NK-92 treated with Interleukin-12 subunit alpha and Interleukin-12 subunit beta, amount 100 ng/mL, for 24 hours (cell line): ENCODE results near the gene KCNMA1.

ENCODE experiments used
- DNase-seq: peaks from one replicate; lab custom pipeline; 2025; lab: John Stamatoyannopoulos, UW

The KCNMA1 gene

DNA sequence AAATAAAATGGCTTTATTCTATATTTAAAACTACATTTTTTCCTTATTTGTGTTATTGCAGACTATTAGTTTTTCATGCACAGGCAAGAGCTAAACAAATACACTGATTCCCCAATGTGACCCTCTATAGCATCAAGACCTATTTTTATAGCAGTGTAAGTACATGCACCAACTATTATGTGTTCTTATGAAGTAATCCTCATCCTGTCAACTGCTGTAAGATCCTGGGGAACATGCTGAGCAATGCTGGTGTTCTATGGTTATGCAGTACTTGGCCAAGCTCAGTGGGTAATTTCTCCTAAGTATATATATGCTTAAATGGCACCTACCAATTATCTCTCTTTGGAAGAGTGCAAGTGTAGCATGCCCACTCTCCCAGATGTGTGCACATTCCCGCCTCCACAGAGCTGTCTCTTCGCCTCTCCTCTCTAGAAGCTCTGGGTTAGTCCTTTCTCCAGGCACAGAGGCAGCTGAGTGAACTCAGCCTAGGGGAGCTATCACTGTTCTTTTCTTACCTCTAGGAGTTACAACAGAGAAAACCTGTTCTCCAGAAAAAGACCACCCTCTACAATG is 428.8 kb downstream of the KCNMA1 start:
- no peak for DNase-seq

DNA sequence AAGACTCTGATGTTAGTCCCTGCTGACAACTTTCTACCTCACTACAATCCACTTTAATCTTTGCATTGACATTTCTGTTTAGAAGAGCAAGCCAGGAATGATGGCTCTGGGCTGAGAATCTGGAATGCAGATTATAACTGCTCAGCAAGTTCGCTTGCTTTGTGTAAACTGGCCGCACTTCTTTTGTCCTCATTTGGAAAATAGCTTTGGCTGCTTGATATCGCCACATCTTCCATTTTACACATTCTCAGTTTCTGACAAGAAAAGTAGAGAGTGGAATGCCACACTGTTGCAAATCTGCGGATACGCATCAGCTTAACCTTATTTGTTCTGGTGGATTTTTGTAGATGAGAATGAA is 429.8 kb downstream of the KCNMA1 start:
- no peak for DNase-seq

DNA sequence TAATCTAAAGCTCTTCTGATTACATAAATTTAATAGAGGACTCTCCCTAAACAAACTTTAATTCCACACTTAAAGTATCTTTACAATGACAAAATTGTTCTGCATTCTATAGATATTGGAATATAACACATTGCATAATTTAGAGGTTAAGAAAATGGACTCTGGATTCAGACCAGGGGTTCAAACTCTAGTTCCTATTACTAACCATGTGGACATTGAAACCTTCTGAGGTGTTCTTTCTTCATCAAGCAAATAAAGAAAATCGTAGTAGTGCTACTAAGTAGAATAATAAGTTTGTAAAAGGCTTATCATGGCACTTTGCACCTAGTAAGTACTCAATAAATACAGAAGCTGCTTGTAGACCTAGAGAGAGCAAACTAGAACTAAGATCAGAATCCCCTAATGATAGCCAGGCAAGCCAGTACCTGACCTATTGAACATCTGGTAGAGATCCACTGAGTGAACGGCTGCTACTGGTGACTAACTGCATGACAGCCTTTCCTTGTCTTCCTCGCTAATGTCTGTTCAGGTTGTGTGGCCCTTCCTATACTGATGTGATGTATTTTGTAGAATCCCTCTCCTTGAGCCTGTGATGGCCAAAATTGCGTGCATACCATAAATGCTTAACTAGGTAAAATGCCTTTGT is 430.3 kb downstream of the KCNMA1 start:
- no peak for DNase-seq

DNA sequence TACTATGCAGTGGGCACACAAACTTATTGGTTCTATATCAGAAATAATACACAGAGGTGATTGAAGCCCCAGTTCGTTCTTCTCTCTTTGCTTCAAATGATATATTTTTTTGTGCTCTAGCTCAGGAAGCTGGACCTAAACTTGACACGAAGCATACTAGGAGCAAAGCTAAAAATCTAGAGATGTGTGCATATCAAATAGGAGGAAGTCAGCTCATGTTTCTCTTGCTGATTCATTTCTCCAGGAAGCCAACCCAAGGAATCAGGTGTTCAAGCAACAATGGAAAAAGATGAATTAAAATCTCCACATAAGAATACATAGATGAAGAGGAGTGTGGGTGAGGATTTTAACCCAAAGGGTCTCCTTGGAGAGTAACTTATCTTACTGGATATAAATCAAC is 432.5 kb downstream of the KCNMA1 start:
- no peak for DNase-seq

DNA sequence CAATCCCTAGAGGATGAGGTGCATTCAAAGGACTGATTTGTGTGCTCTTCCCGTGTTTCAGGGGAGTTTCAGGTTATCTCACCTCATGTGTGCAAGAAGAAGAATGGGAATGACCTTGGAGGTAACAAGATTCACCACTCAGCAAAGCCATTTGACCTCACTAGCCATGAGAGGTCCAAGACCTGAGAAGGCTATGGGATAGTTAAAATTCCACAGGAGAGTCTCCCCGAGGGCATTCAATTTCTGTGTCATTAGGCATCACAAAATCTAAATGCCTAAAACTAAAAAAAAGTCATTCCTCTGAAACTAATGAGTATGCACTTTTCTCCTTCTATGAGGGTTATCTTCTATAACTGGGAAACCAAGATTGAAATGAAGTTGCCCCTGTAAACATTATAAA is 433.4 kb downstream of the KCNMA1 start:
- no peak for DNase-seq

DNA sequence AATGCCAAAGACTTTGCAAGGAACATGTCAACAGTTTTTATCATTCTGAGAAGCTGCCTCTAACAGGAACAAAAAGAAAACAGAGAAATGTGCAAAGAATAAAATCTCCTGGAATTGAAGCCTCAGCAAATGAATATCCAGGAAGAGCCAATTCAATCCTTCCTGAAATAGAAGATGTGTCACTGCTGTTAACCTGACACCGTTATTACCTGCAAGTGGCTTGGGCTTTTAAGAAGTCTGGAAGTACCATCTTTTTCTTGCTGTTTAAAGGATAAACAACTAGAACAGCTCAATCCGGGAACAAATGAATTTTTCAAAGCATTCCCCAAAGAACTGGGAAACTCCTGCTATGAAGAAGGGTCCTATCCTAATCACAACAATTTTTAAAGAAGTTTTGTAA is 434.8 kb downstream of the KCNMA1 start:
- no peak for DNase-seq

DNA sequence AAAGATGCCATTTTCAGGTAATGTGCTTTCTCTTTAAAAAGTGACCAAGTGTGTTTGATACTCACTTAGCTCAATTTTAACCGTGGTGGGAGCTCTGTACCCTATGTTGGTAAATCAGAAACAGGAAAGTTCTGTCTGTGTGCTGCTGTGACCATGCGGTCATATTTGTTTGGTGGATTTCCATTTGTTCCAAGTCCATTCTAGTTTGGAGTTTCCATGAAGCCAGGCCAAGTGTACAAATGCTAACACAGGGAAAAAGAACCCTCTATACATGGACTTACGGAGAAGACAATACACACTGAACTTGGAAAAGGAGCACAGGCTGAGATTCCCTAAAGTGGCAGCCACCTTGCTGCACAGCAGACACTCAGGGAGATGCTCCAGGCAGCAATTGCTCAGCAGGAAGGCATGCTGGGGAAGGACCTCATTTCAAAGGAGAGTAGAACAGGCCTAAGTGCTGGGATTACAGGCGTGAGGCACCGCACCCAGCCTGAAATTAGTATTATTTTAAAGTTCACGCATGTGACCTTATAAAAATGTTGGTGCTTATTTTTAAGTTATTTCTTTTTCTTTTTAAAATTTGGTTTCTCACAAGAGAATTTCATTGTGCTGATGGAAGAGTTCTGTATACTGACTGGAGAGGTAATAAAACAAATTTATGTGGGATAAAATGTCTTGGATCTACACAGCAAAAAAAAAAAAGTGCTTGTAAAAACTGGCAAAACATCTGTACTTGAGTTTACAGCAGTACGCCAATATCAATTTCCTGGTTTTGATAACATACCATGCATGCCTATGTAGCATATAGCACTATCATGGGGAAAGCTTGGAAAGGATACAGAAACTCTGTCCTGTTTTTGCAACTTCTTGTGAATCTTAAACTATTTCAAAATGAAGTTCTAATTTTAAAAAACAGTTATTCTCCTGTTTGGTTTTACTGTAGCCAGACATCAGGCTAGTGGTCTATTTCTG is 436.2 kb downstream of the KCNMA1 start:
- no peak for DNase-seq

DNA sequence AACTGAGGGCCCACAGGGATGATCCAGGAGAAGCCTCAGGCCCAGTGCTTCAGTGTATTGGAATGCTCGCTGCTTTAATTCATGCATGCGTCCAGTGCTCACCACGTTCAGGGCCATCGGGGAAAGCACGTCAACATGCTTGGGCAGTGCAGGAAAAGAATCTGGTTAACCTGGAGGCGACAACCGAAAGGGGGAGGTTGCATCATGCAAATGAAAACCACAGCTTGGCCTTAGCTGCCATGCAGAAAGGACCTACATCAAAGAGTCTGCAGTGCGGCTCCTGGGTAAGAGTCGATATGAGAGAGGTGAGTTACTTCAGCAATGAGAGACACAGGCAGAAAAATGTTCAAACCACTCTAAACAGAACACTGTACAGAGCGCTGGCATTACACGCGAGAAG is 440.1 kb downstream of the KCNMA1 start:
- no peak for DNase-seq

DNA sequence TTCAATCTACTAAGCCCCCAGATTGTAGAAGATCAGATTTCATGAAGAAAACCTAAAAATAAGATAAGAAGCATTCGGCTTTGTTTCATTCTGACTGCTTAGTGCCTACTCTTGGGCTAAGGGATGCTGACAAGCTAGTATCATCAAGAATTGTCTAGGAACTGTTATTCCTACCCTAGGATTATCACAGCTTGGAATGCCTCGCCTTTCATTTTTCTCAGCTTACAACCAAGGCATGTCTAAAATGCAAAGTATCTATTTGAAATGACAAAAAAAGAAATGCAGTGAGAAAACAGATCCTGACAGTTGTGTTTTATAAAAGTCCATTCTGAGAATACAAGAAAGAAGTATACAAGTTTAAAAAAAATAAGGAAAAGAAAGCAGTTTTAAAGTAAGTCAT is 441.0 kb downstream of the KCNMA1 start:
- no peak for DNase-seq

DNA sequence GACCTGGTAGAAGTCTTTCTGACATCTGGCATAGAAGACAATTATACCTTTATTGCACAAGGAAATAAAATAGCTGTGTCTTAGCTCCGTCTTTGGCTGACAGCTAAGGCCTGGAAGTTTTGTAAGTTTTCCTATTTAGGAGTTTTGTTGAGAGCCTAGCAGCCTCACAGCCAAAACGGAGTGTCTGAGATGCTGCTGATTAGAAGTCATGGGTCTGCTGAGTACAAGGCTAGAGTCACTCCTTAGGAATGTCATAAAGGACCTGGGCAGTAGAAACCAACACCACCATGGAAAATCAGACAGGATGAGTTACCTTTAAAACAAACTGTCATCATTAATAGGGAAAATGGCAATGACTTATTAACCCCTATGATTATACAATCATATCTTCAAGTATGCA is 442.5 kb downstream of the KCNMA1 start:
- DNase-seq = no peak

DNA sequence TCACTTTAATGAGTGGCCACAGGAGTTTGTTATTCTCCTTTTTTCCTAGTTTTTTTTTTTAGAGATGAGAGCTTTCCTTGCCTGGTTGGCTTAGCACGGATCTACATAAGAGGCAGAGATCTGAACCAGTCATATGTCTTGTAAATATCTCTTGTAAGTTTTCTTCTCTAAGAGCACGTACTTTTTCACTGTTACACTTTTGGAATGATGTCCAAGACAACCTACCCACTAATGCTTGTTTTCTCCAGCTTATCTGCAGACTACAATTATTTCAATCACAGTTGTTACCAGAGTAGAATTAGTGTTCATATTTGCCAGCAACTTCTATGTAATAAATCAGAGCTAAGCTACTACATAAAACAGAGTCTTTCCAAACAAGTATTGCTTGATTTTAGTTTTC is 444.6 kb downstream of the KCNMA1 start:
- no peak for DNase-seq

DNA sequence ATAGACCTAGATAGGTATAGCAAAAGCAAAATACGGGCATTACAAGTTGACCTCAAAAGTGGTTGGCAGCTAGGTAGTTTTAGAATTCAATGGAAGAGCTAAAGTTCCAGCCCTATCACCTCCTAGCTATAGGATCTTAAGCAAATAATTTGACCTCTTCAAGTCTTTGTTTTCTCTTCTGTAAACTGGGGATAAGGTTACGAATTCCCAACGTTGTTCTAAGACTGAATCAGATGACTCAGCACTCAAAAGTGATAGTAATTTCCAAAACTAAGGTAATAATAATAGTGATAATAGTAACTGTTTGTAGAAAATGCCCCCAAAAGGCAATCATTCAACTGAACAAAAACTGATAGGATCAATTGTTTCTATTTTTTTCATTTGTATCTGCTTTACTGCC is 445.2 kb downstream of the KCNMA1 start:
- no peak for DNase-seq

DNA sequence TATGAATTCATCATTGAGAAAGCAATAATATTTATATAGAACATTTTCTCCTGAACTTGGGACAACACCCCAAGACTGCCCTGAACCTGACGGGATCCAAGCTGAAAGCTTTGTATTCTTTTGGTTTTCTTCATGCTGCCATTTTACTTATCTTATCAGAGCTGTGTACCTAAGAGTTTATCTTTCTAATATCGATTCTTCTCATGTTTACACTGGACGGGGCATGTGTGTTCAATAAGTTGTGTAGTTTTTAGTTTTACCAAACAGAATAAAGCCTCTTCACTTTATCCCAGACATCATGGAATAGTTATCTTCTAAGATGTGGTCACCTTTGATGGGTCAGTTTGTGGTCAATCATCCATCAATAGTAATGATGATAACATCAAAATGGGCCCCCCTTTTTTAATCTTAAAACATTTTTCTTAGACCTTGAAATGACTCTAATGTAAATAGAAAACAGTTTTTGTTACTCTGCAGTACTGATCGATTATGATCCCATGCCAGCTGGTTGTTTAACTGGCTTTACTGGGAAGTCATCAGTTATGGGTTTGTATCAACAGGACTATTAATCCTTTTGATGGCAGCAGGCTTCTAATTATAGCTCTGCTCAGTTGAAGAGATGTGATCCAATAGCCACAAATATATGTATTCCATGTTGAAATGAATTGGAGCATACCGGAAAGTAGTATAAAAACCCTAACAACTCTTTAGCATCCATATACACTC is 446.1 kb downstream of the KCNMA1 start:
- no peak for DNase-seq

DNA sequence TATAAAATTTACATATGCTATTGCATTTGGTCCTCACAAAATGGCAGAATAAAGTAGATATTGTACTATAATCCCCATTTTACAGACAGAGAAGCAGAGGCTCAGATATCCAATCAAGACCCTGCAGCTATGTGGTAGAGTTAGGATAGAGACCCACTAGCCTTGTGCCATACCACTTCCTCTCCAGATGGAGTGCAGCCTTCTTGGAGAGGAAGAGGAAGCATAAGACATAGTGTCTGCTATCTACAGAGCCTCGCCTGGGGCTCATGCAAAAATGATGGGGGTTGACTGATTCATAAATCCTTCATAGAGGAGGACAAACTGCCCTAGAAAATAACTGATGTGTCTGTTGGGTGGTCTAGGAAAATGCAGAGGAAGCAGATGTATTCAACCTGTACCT is 447.3 kb downstream of the KCNMA1 start:
- no peak for DNase-seq

DNA sequence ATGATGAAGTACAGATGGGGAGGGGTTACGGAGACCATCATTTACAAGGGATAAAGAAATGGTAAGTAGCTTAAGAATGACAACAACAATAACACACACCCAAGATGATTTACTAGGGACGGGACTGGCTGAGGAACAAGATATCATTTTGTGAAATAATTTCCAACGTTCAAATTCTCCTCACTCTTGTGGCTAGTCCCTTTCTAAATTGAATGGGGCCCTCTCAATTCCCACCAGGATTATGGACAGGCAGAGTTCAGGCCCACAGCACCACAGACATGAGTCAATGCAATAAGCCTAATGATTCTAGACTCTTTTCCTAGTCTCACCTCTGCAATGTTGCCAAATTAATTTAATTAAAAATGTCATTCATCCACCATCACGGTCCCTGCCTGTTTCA is 448.1 kb downstream of the KCNMA1 start:
- DNase-seq = no peak

DNA sequence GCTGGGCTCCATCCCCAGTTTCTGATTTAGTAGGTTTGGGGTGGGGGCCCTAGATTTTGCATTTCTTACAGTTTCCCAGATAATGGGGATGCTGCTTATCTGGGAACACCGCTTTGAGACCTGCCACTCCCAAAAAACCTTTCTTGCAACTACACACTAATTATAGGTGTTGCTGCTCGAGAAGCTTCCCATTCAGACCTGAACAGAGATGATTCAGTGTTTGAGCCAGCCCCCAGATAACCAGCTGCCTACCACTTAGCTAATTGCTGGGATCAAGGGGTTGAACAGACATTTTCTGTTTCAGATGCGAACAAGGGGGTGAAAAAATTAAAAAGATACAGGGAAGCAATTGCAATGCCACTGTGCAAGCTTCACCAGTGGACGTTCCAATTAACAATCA is 448.5 kb downstream of the KCNMA1 start:
- DNase-seq = no peak

DNA sequence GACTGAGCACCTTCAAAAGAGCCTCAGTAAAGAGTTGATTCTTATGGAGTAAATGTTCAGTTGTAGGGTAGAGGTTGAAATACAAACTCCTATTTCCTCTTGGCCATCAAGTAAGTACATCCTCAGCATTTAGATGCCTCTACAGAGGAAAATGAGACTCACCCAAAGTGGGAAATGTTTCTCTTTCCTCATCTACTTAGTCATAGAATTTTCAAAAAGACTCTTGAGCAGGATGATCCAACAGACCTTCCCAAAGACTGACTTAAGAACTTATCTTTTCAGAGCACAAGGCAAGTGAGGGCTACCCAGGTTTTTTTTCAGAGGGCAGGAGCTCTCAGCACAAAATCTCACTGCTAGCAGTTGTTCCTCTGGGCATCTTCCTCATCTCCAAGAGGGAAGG is 449.1 kb downstream of the KCNMA1 start:
- no peak for DNase-seq

DNA sequence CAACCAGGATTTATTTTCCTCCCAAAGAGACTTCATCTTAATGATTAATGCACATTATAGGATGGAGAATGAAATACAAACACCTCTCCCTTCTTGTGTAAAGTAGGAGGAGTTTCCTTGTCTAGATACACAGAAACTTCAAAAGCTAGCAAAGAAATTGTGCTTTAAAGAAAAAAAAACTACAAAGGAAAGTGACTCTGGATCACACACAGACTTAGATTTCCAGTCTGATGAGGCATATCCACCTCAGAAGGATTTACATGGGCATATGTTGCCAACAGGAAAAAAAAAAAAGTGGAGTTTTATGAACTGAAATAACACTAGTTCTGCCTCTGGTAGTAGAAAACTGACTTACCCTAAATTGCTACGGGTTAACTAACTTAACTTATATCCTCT is 449.6 kb downstream of the KCNMA1 start:
- no peak for DNase-seq

DNA sequence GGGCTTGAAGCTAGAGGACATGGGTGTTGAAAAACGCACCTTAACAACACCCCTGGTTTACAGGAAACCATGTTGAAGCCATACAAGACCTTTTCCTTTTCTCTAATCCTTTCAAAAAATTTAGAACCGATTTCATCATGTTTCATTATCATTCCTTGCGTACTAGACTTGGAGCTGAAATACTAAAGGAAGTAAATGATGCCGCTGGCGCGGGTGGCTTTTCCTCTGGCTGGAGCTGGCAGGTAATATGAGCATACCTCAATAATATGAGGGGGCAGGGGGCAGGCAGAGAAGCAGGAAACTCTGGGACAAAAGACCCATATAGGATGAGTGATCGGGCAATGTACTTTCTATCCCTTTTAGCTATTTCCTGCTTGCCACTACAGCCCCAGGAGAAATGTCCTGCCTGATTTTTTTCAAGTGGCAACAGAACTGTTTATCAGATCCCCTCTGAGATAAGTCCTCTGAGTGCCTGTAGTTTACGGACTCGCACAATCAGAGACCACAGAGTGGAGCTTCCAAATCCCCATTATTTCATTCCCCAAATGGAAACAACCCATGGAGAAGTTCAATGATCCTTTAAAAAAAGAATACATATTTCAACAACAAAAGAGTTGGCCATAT is 450.1 kb downstream of the KCNMA1 start:
- DNase-seq = no peak

DNA sequence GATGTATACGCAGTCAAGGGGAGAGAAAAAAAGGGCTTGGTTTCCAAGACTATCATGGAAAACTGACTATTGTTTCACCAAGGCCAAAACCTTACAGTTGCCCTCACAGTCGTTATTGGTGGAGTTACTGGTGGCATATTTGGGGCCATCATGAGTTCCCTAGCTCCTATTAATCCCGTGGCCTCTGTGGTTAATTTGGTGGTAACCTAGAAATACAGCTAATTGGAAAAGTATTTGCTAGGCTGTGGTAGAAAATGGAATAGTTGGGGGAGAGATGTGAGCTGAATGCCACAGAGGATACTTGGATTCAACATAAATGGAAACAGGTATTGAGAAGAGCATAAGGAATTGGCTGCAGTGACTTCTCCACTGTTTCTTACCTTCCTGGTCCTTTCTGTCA is 450.7 kb downstream of the KCNMA1 start:
- no peak for DNase-seq

DNA sequence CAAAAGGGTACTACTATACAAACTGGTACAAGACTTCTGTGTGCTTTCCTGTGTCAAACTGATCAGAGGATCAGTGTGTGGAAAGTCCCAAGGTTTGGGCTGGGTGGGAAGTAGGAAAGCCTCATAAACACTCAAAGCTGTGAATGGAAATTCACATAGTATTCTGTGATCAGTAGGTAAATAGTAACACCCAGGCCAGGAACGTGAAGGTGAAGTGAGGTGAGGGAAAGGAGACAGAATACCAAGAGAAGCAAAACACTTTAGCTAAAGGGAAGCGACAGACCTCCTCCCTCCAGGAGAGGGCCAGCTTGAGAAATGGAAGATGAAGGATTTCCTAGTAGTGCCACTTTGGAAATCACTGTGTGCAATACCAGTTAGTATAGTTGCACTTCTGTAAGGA is 451.9 kb downstream of the KCNMA1 start:
- no peak for DNase-seq

DNA sequence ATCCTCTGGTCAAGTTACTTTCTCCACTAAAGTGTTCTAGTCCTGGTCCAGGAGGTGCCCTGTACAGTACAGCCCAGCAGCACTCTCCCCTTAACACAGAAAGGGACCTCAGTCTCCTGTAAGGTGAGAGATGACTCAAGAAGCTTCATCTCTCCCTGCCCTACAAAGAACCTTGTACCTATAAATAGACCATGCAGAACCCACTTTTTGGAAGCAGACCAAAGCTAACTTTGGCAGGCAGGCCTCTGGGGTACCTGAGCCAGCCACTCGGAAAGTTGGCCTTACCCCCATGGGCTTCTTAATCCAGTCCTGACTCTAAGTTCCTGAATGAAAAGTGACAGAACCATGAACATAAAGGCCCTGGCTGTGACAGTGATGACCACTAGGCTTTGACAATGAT is 454.8 kb downstream of the KCNMA1 start:
- no peak for DNase-seq
